ENCODE measurements around the gene PRDM10.

GRCh38 chr11:129973809-129974208 lies 28.8 kb downstream of the PRDM10 start:
- TF ChIP-seq CTCF (IDR thresholded peaks at IDR 0.05; ENCODE audit: low read depth, low read length) (no peak), POLR2A (IDR thresholded peaks at IDR 0.05; ENCODE audit: extremely low read depth, insufficient read length) (no peak)

Data from NB4 (cell line).